ENCODE data around the gene VDR.
"Not testable (repeated sequence)": the region's sequence is repeated elsewhere in the genome, so short reads cannot be mapped to it uniquely, and the experiment has no call there.

The VDR gene

GRCh38 chr12:47811581-47812484 lies 93.0 kb downstream of the VDR start:
- TF ChIP-seq CTCF (conservative IDR thresholded peaks at IDR 0.05) (no peak), ZFX (IDR thresholded peaks at IDR 0.05) (no peak)
- no peak overlapping the region for H3K27ac ChIP-seq

GRCh38 chr12:47811072-47811396 lies 93.8 kb downstream of the VDR start:
- no peak overlapping the region for H3K27ac ChIP-seq
- TF ChIP-seq ZFX (IDR thresholded peaks at IDR 0.05) (no peak), CTCF (conservative IDR thresholded peaks at IDR 0.05) (no peak)

- H3K27ac ChIP-seq, result not testable (repeated sequence)
Measured at GRCh38 chr12:47809518-47809917, 95.3 kb downstream of the VDR start.

GRCh38 chr12:47808574-47809365 lies 96.0 kb downstream of the VDR start:
- TF ChIP-seq ZFX (IDR thresholded peaks at IDR 0.05), result no peak
- no peak for TF ChIP-seq CTCF (conservative IDR thresholded peaks at IDR 0.05)

GRCh38 chr12:47808050-47808449 lies 96.7 kb downstream of the VDR start:
- TF ChIP-seq CTCF (conservative IDR thresholded peaks at IDR 0.05) (no peak), ZFX (IDR thresholded peaks at IDR 0.05) (no peak)
- H3K27ac ChIP-seq, result no peak overlapping the region

More at GRCh38 chr12:47808574-47809365, 96.0 kb downstream of the VDR start:
- no peak overlapping the region for H3K27ac ChIP-seq

- no peak for TF ChIP-seq ZFX (IDR thresholded peaks at IDR 0.05)
- no peak for TF ChIP-seq CTCF (conservative IDR thresholded peaks at IDR 0.05)
- no peak overlapping the region for H3K27ac ChIP-seq
Measured at GRCh38 chr12:47807338-47807737, 97.5 kb downstream of the VDR start.

- no peak for TF ChIP-seq CTCF (conservative IDR thresholded peaks at IDR 0.05)
- no peak for TF ChIP-seq ZFX (IDR thresholded peaks at IDR 0.05)
- no peak overlapping the region for H3K27ac ChIP-seq
Measured at GRCh38 chr12:47805417-47805816, 99.4 kb downstream of the VDR start.

Measured in C4-2B (cell line).